Stimulated activated CD4-positive, alpha-beta T cell treated with anti-CD3 and anti-CD28 coated beads, Interleukin-15, amount 100 ng/mL, for 24 hours (primary cell): Measurements from ENCODE around the gene PSTPIP2.
"Not testable (repeated sequence)": the region's sequence is repeated elsewhere in the genome, so short reads cannot be mapped to it uniquely, and the experiment has no call there.

Experiments used
- DNase-seq: peaks from one replicate; pipeline ENCODE4 v3.0.0-alpha.2; 2020

Gene PSTPIP2

DNA sequence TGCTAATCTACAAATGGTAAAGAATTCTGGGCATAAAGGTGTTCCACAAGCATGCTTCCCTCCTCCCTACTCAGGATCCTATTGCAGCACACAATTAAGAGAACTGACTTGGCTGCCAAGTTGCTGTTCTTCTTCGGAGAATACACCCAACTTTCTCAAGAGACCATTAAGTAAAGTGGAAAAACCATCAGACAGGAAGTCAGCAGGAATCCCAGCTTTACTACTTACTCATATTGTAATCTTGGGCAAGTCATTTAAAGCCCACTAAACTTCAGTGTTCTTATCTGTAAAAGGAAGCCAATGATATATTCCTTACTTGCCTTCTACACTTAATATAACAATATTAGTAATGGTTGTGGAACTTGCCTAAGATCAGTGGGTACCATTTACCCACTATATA lies 37.8 kb downstream of the PSTPIP2 start:
- DNase-seq, result no peak

DNA sequence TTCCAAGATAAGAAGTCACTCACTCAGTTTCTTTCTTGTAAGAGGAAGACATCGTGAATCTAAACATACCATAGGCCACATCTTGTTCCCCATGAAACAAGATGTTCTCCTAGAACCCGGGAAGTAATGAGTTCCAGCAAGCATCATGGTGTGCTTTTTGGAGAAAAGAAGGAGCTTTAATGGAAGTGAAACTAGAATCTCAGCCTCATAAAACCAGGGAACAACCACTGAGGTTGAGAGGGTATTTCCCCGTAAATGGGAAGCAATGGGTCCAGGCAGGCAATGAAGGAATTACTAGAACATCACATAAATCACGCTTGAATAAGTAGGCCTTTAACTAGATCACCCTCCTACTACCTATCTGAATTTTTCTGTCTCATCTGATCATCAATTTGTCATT lies 40.3 kb downstream of the PSTPIP2 start:
- DNase-seq, result no peak

DNA sequence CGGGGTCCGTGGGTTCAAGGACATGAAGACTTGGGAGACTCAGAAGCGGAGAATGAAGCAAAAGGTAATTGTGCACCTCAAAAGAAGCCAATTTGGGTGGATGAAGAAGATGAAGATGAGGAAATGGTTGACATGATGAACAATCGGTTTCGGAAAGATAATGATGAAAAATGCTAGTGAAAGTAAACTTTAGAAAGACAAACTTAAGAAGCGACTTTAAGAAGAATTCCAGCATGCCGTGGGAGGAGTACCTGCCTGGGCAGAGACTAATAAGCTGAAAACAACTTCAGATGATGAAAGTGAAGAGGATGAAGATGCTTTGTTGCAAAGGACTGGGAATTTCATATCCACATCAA lies 43.5 kb downstream of the PSTPIP2 start:
- no peak for DNase-seq

DNA sequence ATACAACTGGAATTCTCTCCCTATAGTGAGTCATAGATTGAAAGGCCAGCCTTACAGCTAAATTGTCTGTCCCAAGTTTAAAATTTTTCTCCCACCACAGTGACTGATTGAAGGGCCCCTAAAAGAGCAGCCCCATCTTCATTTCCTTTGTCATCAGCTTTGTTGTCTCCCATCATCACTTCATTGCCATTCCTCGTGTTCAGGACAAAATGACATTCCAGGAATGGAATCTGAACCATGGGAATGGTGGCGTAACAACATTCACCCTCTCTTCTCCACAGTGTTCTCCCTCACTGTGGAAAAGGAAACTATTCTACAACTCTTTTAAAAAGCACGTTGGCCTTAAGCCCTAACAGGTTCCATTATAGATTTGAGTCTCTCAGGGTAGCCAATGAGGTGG lies 52.1 kb downstream of the PSTPIP2 start:
- DNase-seq, result no peak

DNA sequence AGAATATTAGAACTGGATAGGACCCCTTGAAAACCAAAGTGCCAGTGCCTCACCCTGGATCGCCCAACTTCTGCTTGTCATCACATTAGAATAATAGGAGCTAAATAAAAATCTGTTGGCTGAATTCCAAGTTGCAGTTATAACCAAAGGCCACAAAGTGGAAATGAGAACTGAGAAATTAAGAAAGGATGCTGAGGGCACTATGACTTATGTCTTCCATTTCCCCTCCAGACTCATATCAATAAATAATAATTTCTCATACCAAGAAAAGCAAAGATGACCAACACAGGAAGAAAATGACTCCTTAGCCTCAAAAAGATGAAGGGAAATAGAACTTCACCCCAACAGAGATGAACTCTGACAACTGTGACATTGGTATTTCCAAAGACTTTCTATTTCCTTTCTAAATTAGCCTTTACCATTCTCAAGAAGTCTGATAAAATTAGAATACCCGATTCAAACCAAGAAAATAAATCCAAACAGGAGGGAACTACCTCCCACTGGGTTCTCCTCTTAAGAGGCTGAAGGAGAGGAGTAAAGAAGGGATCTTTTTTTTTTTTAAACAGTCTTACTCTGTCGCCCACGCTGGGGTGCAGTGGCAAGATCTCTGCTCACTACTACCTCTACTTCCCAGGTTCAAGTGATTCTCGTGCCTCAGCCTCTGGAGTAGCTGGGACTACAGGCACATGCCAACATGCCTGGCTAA lies 58.4 kb downstream of the PSTPIP2 start:
- DNase-seq, result peak; percentile 38

DNA sequence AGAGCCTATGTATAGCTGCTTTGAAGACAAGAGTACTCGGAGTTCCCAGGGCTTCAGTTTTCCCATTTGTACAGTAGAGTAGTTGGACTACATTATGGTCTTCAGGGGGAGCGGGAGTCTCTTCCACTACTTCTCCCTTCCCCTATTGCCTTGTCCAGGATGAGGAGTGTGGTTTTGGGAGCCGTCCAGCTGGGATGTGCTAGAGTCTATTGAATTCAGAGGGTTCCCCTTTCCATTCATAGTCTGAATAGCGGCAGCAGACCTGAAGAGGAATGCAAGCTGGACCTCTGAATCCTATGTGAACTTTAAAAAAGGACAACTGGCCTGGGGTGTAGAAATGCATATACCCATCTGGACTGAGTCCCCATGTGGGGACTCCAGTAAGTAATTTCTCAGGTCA lies 61.4 kb downstream of the PSTPIP2 start:
- no peak for DNase-seq

DNA sequence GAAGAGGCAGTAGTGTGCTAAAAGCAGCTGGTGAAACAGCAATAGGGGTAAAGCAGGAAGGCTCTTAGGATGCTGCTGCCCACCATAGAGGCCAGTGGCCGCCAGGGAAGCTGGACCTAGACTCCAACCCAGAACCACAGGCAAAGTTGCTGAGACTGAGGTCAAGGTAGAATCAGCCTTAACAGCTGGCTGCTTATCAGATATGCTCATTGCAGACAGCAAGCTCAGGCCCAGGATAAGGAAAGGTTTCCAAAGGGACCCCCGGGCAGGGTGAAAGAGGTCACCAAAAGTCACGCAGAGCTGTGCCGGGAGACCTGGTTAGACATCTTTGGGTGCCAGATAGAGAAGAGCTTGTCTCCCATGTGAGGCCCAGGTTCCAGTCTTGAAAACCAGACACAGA lies 62.0 kb downstream of the PSTPIP2 start:
- no peak for DNase-seq

DNA sequence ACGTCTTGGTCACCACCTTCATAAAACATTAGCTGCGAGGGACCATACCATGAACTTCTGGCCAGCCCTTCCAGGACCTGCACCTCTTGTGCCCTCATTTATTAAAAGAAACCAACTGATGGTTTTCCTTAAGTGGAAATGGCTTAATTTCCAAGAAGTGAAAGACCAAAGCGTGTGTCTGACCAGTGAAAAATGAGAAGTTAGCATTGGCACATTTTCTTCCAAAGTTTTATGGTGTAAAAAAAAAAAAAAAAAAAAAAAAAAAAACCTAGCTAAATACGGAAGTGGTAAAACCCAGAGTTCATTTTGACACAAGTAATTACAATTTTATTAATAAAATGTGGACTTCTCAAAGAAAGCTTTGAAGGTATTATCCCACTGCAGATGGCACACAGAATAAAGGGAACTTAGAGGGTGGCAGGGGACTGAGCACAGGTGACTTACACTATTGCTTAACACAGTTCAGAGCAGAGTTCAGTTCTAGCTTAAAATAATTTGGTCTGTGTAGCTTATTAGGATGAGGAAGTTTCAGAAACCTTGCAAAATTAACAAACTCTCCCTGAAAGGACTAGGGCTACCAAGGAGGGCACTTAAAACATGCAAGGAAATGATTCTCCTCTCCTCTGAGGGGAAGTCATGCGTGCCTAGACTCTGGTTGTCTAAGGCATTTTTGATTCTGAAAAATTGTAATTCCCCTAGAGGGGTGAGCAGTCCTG lies 62.8 kb downstream of the PSTPIP2 start:
- no peak for DNase-seq

DNA sequence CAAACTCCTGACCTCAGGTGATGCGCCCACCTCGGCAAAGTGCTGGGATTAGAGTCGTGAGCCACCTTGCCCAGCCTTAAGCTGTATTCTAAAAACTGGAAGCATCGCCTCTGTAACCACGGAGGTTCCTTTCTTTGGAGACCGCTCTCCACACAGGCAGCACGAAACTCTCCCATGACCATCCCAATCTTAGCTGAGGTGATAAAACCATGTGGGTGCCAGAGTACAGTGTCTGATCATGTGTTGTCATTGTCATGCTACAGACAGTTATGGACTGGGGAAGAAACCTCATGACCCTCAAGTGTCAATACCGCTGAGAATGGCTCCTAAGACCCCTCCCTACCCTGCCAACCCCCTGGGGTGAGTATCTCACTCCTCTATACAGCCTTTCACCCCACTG lies 63.5 kb downstream of the PSTPIP2 start:
- DNase-seq, result no peak

DNA sequence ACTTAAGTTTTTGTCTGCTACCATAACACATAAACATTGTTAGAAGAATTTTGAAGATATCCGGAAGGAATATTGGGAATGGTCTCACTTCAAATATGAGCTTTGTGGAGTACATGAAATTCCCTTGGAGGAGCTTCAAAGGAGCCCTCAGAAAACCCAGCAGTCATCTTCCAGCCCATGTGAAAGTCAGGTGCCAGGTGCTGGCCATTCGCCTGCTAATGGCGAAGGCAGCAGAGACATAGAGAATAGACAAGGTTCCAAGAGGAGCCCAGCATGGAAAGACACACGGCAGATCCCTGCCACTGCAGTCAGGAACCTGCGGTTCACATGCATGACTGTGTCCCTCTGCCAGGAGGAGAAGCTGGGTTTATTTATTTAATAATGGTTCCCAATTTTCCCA lies 64.9 kb downstream of the PSTPIP2 start:
- DNase-seq, result no peak

DNA sequence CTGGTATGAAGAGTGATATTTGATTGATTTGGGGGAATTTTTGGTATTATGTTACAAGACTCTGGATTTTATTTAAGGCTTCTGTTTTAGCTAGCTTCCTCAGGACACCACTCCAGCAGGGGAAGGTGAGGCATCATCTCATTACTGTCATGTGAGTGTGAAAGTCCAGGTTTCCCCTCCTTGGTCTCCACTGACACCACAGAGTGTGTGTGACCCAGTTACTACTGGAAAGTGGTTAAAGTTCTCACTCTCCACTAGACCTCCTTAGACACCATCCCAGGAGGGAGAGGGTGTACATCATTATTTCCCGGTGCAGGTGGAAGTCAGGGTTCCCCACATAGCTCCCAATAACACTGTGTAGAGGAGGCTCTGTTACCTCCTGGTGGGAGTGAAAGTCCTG lies 69.1 kb downstream of the PSTPIP2 start:
- DNase-seq, result no peak

DNA sequence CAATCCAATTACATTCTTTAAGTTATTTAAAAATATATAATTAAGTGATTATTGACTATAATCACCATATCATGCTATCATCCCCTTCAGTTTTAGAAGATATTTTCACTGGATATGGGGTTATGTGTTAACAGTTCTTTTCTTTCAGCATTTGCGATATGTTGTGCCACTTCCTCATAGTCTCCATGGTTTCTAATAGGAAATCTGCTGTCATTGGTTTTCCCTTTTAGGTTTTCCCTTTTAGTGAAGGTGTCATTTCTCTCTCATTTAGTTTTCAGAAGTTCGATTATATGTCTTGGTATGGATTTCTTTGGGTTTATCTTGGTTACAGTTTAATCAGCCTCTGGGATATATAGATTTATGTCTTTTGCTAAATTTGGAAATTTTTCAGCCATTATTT lies 70.2 kb downstream of the PSTPIP2 start:
- no peak for DNase-seq

DNA sequence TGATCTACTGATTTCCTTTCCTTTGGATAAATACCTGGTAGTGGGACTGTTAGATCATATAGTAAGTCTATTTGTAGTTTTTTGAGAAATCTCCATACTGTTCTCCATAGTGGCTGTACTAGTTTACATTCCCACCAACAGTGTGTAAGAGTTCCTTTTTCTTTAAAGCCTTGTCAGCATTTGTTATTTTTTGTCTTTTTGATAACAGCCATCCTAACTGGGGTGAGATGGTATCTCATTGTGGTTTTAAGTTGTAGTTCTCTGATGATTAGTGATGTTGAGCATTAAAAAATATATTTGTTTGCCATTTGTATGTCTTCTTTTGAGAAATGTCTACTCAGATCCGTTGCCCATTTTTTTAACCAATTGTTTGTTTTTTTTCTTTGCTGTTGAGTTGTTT lies 71.0 kb downstream of the PSTPIP2 start:
- DNase-seq, result no peak

DNA sequence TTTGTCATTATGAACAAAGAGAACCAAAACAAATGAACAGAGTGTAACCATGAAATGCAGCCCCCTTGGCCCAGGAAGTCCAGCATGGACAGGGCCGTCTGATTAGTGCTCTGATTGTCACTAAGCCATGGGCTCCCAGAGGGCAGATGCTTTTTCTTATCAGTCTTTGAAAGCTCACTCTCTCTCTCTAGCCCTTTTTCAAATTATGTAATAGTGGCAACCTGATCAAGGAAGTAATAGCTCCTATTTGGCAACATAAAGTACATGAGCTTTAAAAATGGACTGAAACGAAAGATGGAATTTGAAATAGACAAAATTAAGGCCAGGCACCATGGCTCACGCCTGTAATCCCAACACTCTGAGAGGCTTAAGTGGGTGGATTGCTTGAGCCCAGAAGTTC lies 72.5 kb downstream of the PSTPIP2 start:
- DNase-seq, result no peak

DNA sequence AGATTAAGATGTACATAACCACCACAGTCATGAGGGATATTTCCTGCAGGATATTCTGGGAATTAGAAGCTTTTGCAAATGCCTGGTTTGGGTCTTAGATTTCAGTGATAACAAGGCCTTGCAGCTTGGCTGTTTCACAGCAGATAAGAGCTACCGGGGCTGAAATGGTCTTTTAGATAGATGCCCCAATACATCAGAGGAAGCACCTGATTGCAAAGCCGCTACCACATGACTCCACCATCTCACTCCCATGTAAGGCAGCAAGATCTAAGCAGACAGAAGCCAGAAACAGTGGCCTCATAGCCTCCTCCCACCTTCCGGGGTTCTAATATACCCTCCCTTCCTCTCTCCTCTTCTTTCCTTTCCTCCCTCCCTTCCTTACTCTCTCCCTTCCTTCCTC lies 73.8 kb downstream of the PSTPIP2 start:
- DNase-seq, result peak; percentile 12

DNA sequence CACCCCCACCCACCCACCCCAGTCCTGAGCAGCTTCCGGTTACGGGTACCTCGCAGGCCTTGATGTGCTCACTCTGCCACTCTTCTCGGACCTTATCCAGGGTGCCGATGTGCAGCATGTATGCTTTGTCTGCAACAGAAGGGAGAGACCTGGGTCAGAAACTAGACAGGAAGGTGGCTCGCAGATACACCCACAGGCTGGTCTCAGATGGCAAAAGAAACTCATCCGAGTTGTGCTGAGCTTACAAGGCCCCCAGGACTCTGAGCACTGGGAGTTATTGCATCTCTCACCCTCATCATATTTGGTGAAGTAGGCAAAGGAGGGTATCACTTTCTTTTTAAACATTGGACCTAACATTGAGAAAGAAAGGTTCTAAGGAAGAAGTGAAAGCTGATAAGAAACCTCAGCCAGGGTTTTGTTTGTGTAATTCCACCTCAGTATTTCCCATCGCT lies 74.3 kb downstream of the PSTPIP2 start:
- DNase-seq, result peak; percentile 56

DNA sequence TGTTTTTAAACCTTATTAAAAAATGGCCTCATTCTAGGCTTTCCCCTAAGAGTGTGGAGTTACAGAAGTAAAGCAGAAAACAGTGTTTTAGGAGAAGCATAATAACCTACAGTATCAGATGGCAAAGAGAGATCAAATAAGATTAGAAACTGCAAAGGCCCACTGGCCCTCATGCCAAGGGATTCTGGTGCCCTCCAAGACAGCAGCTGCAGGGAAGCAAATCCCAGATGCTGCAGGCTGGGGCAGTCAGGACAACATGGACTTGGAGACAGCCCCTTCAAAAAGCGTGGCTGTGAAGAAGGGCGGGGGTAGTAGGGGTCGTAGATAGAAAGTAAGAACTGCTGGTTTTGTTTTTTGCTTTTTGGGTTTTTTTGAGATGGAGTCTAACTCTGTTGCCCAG lies 76.6 kb downstream of the PSTPIP2 start:
- no peak for DNase-seq

DNA sequence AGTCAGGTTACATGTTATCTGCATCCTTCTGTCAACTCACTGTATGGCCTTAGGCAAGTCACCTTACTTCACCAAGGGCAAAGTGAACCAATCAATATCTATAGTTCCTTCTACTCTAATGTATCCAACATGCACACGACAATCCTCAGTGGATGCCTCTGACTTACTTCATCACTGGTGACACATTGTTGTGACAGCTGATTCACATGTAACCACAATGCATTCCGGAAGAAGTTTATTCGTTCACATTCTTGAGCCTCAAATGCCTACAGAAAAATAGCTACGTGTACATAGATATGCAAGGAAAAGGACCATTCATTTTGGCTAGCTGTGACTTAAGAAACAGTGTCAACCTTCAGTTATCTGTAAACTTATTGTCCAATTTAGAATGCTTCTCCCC lies 78.6 kb downstream of the PSTPIP2 start:
- DNase-seq, result no peak

DNA sequence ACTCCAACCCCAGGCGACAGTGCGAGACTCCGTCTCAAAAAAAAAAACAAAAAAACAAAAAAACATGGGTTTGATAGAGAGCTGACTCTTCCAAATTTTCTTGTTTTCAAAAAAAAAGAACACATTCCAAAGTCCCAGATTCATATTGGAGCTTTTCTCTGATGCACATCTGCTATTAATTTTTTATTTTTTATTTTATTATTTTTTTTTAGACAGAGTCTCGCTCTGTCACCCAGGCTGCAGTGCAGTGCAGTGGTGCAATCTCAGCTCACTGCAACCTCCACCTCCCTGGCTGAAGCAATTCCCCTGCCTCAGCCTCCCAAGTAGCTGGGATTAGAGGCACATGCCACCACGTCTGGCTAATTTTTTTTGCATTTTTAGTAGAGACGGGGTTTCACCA lies 79.5 kb downstream of the PSTPIP2 start:
- DNase-seq, result not testable (repeated sequence)

DNA sequence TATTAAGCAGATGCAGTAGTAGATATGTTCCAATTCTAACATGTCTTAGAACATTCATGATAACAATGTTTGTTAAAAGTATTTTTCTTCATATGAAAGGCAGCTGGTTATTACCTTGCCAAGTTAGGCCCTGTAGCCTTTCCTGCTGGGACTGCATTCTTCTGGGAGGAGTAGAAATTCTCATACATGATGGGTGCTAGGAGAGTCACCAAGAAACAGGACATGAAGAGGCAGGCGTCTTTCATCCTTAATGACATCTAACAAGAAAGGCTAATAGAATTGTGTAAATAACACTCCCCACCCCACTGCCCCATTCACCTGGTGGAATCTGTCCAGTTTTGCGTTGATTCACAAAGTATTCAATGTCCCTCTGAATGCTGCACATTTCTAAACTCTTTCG lies 80.3 kb downstream of the PSTPIP2 start:
- DNase-seq, result no peak

DNA sequence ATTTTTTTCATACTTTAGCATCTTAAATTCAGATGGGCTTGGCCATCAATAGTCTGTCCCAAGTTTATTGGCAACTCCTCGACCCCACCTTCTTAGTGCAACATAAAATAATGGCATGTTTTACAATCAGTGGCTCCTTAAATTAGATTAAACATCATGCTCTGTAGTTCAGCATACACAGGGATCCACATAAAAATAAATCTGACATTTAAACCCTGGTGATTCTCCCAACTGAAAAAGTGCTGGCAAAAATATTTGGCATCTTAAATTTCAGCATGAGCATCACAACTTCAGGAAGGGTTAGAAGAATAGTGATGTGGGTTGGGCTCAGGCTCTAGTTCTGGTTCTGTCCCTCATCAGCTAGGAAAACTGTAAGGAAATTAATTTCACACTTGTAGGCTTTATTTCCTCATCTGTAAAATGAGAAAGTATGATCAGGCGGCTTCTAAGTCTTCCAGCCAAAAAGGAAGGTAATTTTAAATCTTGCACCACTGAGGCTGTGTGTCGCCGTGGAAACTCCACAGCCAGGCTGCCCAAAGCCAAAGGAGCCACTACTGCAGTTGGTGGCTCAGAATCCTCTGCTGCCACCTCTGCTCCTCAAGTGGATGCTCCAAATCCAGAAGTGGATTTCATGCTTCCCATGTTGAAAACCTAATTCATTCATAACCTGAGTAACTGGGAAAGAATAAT lies 87.4 kb downstream of the PSTPIP2 start:
- no peak for DNase-seq

DNA sequence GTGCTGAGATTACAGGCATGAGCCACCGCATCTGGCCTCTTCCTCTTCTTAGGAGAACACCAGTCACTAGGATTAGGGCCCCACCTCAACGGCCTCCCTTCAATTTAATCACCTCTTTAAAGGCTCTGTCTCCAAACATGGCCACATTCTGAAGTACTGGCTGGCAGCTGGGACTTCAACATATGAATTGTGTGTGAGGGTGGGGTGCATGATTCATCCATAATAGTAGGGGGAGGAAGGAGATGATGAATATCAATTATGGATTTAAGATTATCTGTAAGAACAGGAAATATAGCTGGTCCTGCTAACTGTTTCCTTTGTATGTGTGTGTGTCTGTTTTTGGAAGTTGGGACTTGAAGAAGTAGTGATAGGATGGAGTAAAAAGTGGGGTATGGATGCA lies 90.2 kb downstream of the PSTPIP2 start:
- no peak for DNase-seq

DNA sequence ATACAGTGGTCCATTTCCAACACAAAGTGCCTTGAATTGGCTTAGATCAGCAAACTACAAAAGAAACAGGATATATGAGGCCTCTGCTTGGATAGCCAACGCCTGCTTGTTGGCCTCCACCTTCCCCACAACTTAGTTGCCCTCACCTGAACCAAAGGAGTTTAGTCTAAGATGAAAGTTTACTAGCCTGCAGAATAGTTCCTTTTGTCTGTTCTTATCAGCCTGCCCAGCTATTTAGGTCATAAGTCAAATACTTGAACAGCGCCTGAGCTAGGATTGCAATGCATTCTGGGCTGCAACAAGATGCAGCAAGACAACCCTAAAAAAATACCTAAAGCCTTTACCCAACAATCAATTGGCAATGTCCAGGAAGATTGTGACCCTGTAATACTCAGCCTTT lies 91.8 kb downstream of the PSTPIP2 start:
- no peak for DNase-seq

DNA sequence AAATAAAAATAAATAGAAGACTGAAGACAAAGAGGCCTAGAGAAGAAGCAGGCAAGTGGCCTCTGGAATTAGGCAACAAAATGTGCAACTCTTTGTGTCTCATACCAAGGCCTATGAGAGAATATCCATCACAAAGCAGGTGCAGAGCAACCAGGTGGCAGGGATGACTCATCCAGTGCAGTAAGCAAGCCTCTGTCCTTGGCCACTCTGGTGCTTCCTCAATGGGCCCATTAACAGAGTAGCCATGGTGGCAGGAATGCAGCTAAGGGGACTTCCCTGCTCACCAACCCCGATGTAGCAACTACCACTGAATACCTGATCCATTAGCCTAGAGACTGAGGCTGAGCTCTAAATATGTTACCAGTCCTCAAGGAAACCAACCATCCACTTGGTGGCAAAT lies 94.0 kb downstream of the PSTPIP2 start:
- DNase-seq, result no peak
